ENCODE data around the gene TOM1L2. TPM values are rescaled to one million over a fixed set of nuclear protein-coding genes. Genes with fewer than 3 reads are reported as not detected.
A peak's percentile ranks its signal among the peaks of the same experiment; 100 is the strongest.

The TOM1L2 gene
- total and polyA plus RNA-seq, 8 donors: 20.3 to 28.2 (median 22.2) TPM

- Histone ChIP-seq H3K9me3 (no peaks in the 10 kb centered on the region), H3K4me1 (peaks cover 36 to 59% (median 50%) of the 10 kb centered on the region in 3 donors), H3K27ac (peak within 1 kb of the TSS; percentile 98 to 100 (median 99)), H3K36me3 (no peaks in the 10 kb centered on the region), H3K27me3 (no peaks in the 10 kb centered on the region), H3K4me3 (peak within 1 kb of the TSS; percentile 45 to 90 (median 72))
- intact Hi-C loops (cut with DNase I): no loop called here
- DNase-seq (peak in 5 of 6 donors; percentile 52 to 83 (median 67)), ATAC-seq (peak; percentile 6 to 29 (median 10)), FAIRE-seq (no peak)
- 2% methylated on average over 37 to 52 of the region's 52 CpGs for WGBS, 2 donors
- TF ChIP-seq, protein P1, sequence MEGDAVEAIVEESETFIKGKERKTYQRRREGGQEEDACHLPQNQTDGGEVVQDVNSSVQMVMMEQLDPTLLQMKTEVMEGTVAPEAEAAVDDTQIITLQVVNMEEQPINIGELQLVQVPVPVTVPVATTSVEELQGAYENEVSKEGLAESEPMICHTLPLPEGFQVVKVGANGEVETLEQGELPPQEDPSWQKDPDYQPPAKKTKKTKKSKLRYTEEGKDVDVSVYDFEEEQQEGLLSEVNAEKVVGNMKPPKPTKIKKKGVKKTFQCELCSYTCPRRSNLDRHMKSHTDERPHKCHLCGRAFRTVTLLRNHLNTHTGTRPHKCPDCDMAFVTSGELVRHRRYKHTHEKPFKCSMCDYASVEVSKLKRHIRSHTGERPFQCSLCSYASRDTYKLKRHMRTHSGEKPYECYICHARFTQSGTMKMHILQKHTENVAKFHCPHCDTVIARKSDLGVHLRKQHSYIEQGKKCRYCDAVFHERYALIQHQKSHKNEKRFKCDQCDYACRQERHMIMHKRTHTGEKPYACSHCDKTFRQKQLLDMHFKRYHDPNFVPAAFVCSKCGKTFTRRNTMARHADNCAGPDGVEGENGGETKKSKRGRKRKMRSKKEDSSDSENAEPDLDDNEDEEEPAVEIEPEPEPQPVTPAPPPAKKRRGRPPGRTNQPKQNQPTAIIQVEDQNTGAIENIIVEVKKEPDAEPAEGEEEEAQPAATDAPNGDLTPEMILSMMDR (IDR thresholded peaks at IDR 0.05): no peak
Measured at GRCh38 chr17:17836818-17837379, 135.3 kb downstream of the TOM1L2 start, which contains the start of gene SREBF1. Gene SREBF1, minus strand, starts transcription at chr17:17836986. Its CDS starts 169 bp downstream, at chr17:17836817.

- Histone ChIP-seq H3K27me3 (no peaks in the 10 kb centered on the region), H3K36me3 (no peaks in the 10 kb centered on the region), H3K9me3 (no peaks in the 10 kb centered on the region), H3K4me1 (peaks cover 31 to 54% (median 46%) of the 10 kb centered on the region in 3 donors), H3K27ac (peak overlapping the region; percentile 98 to 100 (median 99)), H3K4me3 (peak overlapping the region; percentile 45 to 90 (median 72))
- DNase-seq (peak; percentile 97 to 100 (median 99)), FAIRE-seq (no peak), ATAC-seq (peak; percentile 77 to 83 (median 82))
- TF ChIP-seq, protein P1 (IDR thresholded peaks at IDR 0.05): no peak
- intact Hi-C loops (cut with DNase I): no loop called here
- WGBS, 2 donors: 0% methylated on average over 46 to 69 of the region's 69 CpGs
Measured at GRCh38 chr17:17836250-17836817, 135.9 kb downstream of the TOM1L2 start.

DNA sequence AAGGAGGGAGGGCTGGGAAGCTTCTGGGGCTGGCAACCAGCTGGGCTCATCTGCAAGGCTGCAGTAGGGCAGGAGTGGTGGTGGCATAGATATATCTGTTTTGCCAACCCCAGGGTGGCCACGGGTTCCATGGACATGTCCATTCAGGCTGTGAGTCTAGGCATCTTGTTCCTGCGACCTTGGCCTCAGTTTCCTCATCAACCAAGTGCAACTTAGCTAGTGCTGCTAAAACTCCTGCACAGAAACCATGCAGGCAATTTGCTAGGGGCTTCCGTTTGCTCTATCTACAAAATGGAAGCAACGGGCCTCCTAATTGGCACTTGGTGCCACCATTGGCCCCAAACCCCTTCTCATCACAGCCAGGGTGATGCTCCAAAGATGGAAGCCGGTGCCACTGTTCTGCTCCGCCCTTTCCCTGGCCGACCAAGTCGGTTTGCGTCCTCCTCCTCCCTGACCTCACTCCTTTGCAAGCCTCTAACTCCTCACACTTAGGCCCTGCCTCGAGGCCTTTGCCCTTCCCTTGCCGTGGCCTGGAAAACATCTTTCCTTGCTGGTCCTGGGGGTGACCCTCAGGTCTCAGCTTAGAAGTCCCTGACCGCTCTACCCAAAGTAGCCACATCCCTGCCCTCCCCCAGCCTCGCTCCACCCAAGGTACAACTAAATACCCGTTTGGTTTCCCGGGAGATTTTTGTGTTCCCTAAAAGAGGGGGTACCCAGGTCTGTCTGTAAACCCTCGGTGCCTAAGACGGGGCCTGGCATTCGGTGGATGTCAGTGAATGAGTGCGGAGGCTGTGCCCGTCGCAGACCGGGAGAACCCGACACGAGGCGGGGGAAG lies 136.6 kb downstream of the TOM1L2 start:
- no peaks in the 10 kb centered on the region for H3K27me3 ChIP-seq
- peaks cover 25 to 49% (median 39%) of the 10 kb centered on the region in 3 donors for H3K4me1 ChIP-seq
- ATAC-seq (no peak), DNase-seq (peak in 2 of 6 donors; percentile 50 to 55), FAIRE-seq (no peak)
- intact Hi-C loops (cut with DNase I): no loop called here
- peak overlapping the region in 2 of 4 donors; percentile 72 to 90 for H3K4me3 ChIP-seq
- WGBS, 2 donors: 19 to 24% methylated on average over 25 of the region's 25 CpGs
- TF ChIP-seq, protein P1 (IDR thresholded peaks at IDR 0.05): no peak
- no peaks in the 10 kb centered on the region for H3K9me3 ChIP-seq
- peak overlapping the region; percentile 98 to 100 (median 99) for H3K27ac ChIP-seq
- H3K36me3 ChIP-seq: no peaks in the 10 kb centered on the region

DNA sequence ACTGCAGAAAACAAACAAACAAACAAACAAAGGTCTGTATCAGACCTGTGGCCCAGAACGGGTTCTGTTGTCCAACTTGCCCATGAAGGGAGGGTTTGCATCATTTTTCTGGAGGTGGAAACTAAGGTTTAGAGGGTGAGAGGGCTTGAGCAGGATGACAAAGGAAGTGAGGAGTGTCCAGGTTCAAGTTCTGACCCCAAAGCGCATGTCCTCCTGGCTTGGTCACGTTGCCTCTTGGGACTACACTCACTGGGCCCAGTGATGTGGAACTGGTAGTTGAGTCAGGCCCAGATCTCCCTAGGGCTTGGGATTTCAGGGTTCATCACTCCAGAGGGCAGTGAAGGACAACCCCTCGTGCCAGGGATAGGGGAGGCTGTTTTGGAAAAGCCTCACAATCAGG lies 137.2 kb downstream of the TOM1L2 start:
- Histone ChIP-seq H3K9me3 (no peaks in the 10 kb centered on the region), H3K4me3 (peak overlapping the region in 1 of 4 donors; percentile 90), H3K27ac (no peak overlapping the region), H3K4me1 (peaks cover 22 to 50% (median 36%) of the 10 kb centered on the region in 3 donors), H3K36me3 (no peaks in the 10 kb centered on the region), H3K27me3 (no peaks in the 10 kb centered on the region)
- TF ChIP-seq, protein P1 (IDR thresholded peaks at IDR 0.05): no peak
- WGBS, 2 donors: 69 to 71% methylated on average over 4 of the region's 4 CpGs
- intact Hi-C loops (cut with DNase I): no loop called here
- no peak for ATAC-seq
- FAIRE-seq: no peak
- no peak for DNase-seq
